ENCODE data around the gene THAP12.
"Not testable (repeated sequence)": the region's sequence is repeated elsewhere in the genome, so short reads cannot be mapped to it uniquely, and the experiment has no call there.

THAP12 gene

GRCh38 chr11:76323375-76323774, 57.6 kb downstream of the THAP12 start:
- not testable (repeated sequence) for DNase-seq

GRCh38 chr11:76322942-76323341, 58.0 kb downstream of the THAP12 start:
- DNase-seq, result no peak

GRCh38 chr11:76322540-76322939, 58.4 kb downstream of the THAP12 start:
- no peak for DNase-seq

GRCh38 chr11:76321820-76322524, 59.0 kb downstream of the THAP12 start:
- DNase-seq, result no peak

- DNase-seq, result no peak
Measured at GRCh38 chr11:76321340-76321739, 59.6 kb downstream of the THAP12 start.

- DNase-seq, result no peak
Measured at GRCh38 chr11:76320929-76321328, 60.0 kb downstream of the THAP12 start.

- DNase-seq, result not testable (repeated sequence)
Measured at GRCh38 chr11:76319798-76320197, 61.1 kb downstream of the THAP12 start.

GRCh38 chr11:76318744-76319384, 62.1 kb downstream of the THAP12 start:
- peak; percentile 89 for DNase-seq

GRCh38 chr11:76317296-76317695, 63.6 kb downstream of the THAP12 start:
- no peak for DNase-seq

GRCh38 chr11:76316726-76317125, 64.2 kb downstream of the THAP12 start:
- no peak for DNase-seq

- DNase-seq, result no peak
Measured at GRCh38 chr11:76315182-76315853, 65.6 kb downstream of the THAP12 start.

GRCh38 chr11:76314741-76315090, 66.2 kb downstream of the THAP12 start:
- DNase-seq, result no peak

GRCh38 chr11:76313913-76314740, 66.8 kb downstream of the THAP12 start:
- DNase-seq, result no peak

GRCh38 chr11:76313271-76313670, 67.7 kb downstream of the THAP12 start:
- DNase-seq, result no peak

- no peak for DNase-seq
Measured at GRCh38 chr11:76310832-76311595, 69.9 kb downstream of the THAP12 start.

GRCh38 chr11:76307978-76308747, 72.8 kb downstream of the THAP12 start:
- no peak for DNase-seq

- no peak for DNase-seq
Measured at GRCh38 chr11:76307396-76307795, 73.5 kb downstream of the THAP12 start.

GRCh38 chr11:76303399-76303798, 77.5 kb downstream of the THAP12 start:
- DNase-seq, result no peak

- no peak for DNase-seq
Measured at GRCh38 chr11:76302996-76303395, 77.9 kb downstream of the THAP12 start.
